ENCODE results near the gene B3GNT9. TPM values are rescaled to one million over a fixed set of nuclear protein-coding genes. Genes with fewer than 3 reads are reported as not detected.

B3GNT9 gene
- polyA plus RNA-seq, 1 donor from 2014 or later: not detected

- TF ChIP-seq REST (IDR thresholded peaks at IDR 0.05; ENCODE audit: borderline replicate concordance): no peak
- TF ChIP-seq TAF1 (IDR thresholded peaks at IDR 0.05; ENCODE audit: low read depth): no peak
- TF ChIP-seq, protein P1, sequence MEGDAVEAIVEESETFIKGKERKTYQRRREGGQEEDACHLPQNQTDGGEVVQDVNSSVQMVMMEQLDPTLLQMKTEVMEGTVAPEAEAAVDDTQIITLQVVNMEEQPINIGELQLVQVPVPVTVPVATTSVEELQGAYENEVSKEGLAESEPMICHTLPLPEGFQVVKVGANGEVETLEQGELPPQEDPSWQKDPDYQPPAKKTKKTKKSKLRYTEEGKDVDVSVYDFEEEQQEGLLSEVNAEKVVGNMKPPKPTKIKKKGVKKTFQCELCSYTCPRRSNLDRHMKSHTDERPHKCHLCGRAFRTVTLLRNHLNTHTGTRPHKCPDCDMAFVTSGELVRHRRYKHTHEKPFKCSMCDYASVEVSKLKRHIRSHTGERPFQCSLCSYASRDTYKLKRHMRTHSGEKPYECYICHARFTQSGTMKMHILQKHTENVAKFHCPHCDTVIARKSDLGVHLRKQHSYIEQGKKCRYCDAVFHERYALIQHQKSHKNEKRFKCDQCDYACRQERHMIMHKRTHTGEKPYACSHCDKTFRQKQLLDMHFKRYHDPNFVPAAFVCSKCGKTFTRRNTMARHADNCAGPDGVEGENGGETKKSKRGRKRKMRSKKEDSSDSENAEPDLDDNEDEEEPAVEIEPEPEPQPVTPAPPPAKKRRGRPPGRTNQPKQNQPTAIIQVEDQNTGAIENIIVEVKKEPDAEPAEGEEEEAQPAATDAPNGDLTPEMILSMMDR (IDR thresholded peaks at IDR 0.05; ENCODE audit: poor library complexity, severe bottlenecking): no peak
- TF ChIP-seq EZH2 (IDR thresholded peaks at IDR 0.05; ENCODE audit: borderline replicate concordance, insufficient read depth, low read length, poor library complexity, severe bottlenecking): no peak
- TF ChIP-seq RAD21 (conservative IDR thresholded peaks at IDR 0.05): no peak
- no peak for TF ChIP-seq MXI1 (conservative IDR thresholded peaks at IDR 0.05; ENCODE audit: poor library complexity, severe bottlenecking)
- TF ChIP-seq EP300 (conservative IDR thresholded peaks at IDR 0.05; ENCODE audit: poor library complexity, severe bottlenecking): no peak
- TF ChIP-seq POLR2AphosphoS5 (IDR thresholded peaks at IDR 0.05): no peak
- no peak for TF ChIP-seq SMC3 (conservative IDR thresholded peaks at IDR 0.05; ENCODE audit: poor library complexity)
- no peaks in the 10 kb centered on the region for H3K9me2 ChIP-seq (ENCODE audit: insufficient read depth, low read length)
- no peaks in the 10 kb centered on the region for H4K20me1 ChIP-seq (ENCODE audit: insufficient read depth)
- H3K36me3 ChIP-seq (ENCODE audit: insufficient read depth, low read length): no peaks in the 10 kb centered on the region
- no peak overlapping the region for H3K27ac ChIP-seq (ENCODE audit: low read length)
- no peaks in the 10 kb centered on the region for H3F3A ChIP-seq (ENCODE audit: insufficient read depth, low read length, poor library complexity, severe bottlenecking)
- no peak overlapping the region for H2AFZ ChIP-seq (ENCODE audit: low read depth, low read length)
- H3K79me2 ChIP-seq (replicated peaks; ENCODE audit: insufficient read depth, low read length): no peaks in the 10 kb centered on the region
- H3K27me3 ChIP-seq (ENCODE audit: insufficient read depth, low read depth, low read length): peaks cover 100% of the 10 kb centered on the region
- H3K9ac ChIP-seq (ENCODE audit: low read length): peak overlapping the region; percentile 41
- no peaks in the 10 kb centered on the region for H3K9me3 ChIP-seq (ENCODE audit: low read length)
- H3K4me2 ChIP-seq (ENCODE audit: low read length): no peak overlapping the region
- H3K4me3 ChIP-seq (ENCODE audit: low read length): peak overlapping the region; percentile 70
Measured at GRCh38 chr16:67154578-67155294, 3.9 kb upstream of the B3GNT9 start.

DNA sequence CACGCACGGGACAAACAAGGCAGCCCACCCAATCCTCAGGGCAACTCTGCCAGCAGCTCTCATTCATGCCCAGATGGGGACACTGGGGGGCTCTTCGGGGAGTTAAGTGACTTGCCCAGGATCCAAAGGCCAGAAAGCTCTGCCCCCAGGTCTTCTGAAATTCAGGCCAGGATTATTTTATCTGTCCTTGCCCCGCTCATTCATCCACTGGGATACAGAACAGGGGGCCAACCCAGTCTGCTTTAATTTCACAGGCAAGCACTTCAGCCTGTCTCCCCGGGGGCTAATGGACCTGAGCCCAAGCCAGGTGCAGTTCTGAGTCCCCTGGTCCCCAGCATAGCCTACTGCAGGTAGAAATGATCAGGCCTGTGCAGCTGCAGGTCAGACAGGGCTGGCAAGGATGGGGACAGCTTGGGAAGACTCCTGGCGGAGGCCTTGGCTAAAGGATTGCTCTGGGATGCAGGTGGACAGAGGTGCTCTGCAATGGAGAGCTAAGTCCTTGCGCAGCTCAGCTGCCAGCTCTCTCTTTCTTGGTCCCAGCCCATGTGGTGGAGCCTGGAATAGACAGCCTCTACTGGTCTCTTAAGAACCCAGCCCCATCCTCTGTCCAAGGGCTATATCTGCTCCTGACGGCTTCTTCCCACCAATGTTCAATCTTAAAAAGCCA, 766 bp upstream of the B3GNT9 start:
- H2AFZ ChIP-seq (ENCODE audit: low read depth, low read length): no peak overlapping the region
- peaks cover 82% of the 10 kb centered on the region for H3K27me3 ChIP-seq (ENCODE audit: insufficient read depth, low read depth, low read length)
- no peak overlapping the region for H3K27ac ChIP-seq (ENCODE audit: low read length)
- H3K9me2 ChIP-seq (ENCODE audit: insufficient read depth, low read length): no peaks in the 10 kb centered on the region
- no peak overlapping the region for H3K9ac ChIP-seq (ENCODE audit: low read length)
- TF ChIP-seq, protein P1 (IDR thresholded peaks at IDR 0.05; ENCODE audit: poor library complexity, severe bottlenecking): no peak
- TF ChIP-seq TAF1 (IDR thresholded peaks at IDR 0.05; ENCODE audit: low read depth) (no peak), MXI1 (conservative IDR thresholded peaks at IDR 0.05; ENCODE audit: poor library complexity, severe bottlenecking) (no peak), EZH2 (IDR thresholded peaks at IDR 0.05; ENCODE audit: borderline replicate concordance, insufficient read depth, low read length, poor library complexity, severe bottlenecking) (no peak), POLR2AphosphoS5 (IDR thresholded peaks at IDR 0.05) (no peak), RAD21 (conservative IDR thresholded peaks at IDR 0.05) (no peak), SMC3 (conservative IDR thresholded peaks at IDR 0.05; ENCODE audit: poor library complexity) (no peak), REST (IDR thresholded peaks at IDR 0.05; ENCODE audit: borderline replicate concordance) (no peak), EP300 (conservative IDR thresholded peaks at IDR 0.05; ENCODE audit: poor library complexity, severe bottlenecking) (no peak)
- H3K9me3 ChIP-seq (ENCODE audit: low read length): peaks cover 3% of the 10 kb centered on the region
- H4K20me1 ChIP-seq (ENCODE audit: insufficient read depth): no peaks in the 10 kb centered on the region
- no peak overlapping the region for H3K4me2 ChIP-seq (ENCODE audit: low read length)
- peaks cover 4% of the 10 kb centered on the region for H3K36me3 ChIP-seq (ENCODE audit: insufficient read depth, low read length)
- no peaks in the 10 kb centered on the region for H3F3A ChIP-seq (ENCODE audit: insufficient read depth, low read length, poor library complexity, severe bottlenecking)
- no peaks in the 10 kb centered on the region for H3K79me2 ChIP-seq (replicated peaks; ENCODE audit: insufficient read depth, low read length)
- H3K4me3 ChIP-seq (ENCODE audit: low read length): no peak overlapping the region

Measured in neural cell (in vitro differentiated cells).